IMR-90 (cell line): ENCODE results near the gene STAT4. TPM values are rescaled to one million over a fixed set of nuclear protein-coding genes. Genes with fewer than 3 reads are reported as not detected.

Experiments used
- ATAC-seq: fragments of 200-7000 bp; cut with Tn5 transposase; 2 replicates; pipeline ENCODE4 v1.9.1; 2020; ENCODE audit warnings: low read depth, mild to moderate bottlenecking, moderate library complexity
- BruUV-seq: library from RNA; stranded (reverse); fragments of 400-500 nt; replicated peaks from 2 replicates; lab custom pipeline; 2021; lab: Mats Ljungman, UMichigan
- CTCF ChIA-PET: fragments of 300-600 bp; formaldehyde crosslinking; extraction: SDS; loops from one replicate; lab custom pipeline; 2021; ENCODE audit warnings: antibody characterized with exemption; lab: Yijun Ruan, JAX
- POLR2A ChIA-PET: fragments of 300-600 bp; sonication (Branson Sonifier 250); formaldehyde crosslinking; loops from one replicate; lab custom pipeline; 2022; ENCODE audit warnings: antibody characterized with exemption; ENCODE audit not compliant: unreplicated experiment; lab: Charles Lee
- DNase-seq: peaks from one replicate; pipeline ENCODE4 v3.0.0; 2013
- H2AFZ ChIP-seq: replicated peaks from 2 replicates; pipeline ENCODE3; 2013; ENCODE audit warnings: low read length, mild to moderate bottlenecking; ENCODE audit not compliant: poor library complexity
- H2AK5ac ChIP-seq: 2 replicates; pipeline ENCODE4 v1.6.1; 2013; ENCODE audit warnings: low read depth, low read length, inconsistent platforms
- H2AK9ac ChIP-seq: replicated peaks from 2 replicates; pipeline ENCODE3; 2013; ENCODE audit warnings: mild to moderate bottlenecking, low read depth, low read length, moderate library complexity; ENCODE audit not compliant: poor library complexity
- H2BK120ac ChIP-seq: 2 replicates; pipeline ENCODE4 v1.6.1; 2013; ENCODE audit warnings: low read depth, low read length, inconsistent platforms
- H2BK15ac ChIP-seq: 3 replicates; pipeline ENCODE4 v1.6.1; 2013; ENCODE audit warnings: low read depth, low read length, inconsistent platforms
- H2BK20ac ChIP-seq: 2 replicates; pipeline ENCODE4 v1.6.1; 2013; ENCODE audit warnings: low read depth, mild to moderate bottlenecking, inconsistent platforms, low read length, moderate library complexity
- H2BK5ac ChIP-seq: 2 replicates; pipeline ENCODE4 v1.6.1; 2013; ENCODE audit warnings: mild to moderate bottlenecking, low read depth, low read length, inconsistent platforms; ENCODE audit not compliant: poor library complexity, severe bottlenecking
- H3K14ac ChIP-seq: replicated peaks from 2 replicates; pipeline ENCODE4 v1.6.1; 2013; ENCODE audit warnings: low read depth, low read length, inconsistent platforms
- H3K18ac ChIP-seq: 2 replicates; pipeline ENCODE4 v1.6.1; 2013; ENCODE audit warnings: low read depth, low read length, control low read depth
- H3K23ac ChIP-seq: 2 replicates; pipeline ENCODE4 v1.6.1; 2013; ENCODE audit warnings: low read depth, low read length, inconsistent platforms
- H3K27ac ChIP-seq: 2 replicates; pipeline ENCODE4 v1.5.1; 2013; ENCODE audit warnings: mild to moderate bottlenecking, control low read depth, low read length; ENCODE audit not compliant: insufficient read depth
- H3K27me3 ChIP-seq: 2 replicates; pipeline ENCODE4 v1.6.1; 2013; ENCODE audit warnings: low read length; ENCODE audit not compliant: control insufficient read depth, insufficient read depth
- H3K36me3 ChIP-seq: 2 replicates; pipeline ENCODE4 v1.6.1; 2013; ENCODE audit warnings: low read length, mixed read lengths; ENCODE audit not compliant: control insufficient read depth, insufficient read depth
- H3K4ac ChIP-seq: 2 replicates; pipeline ENCODE4 v1.6.1; 2013; ENCODE audit warnings: low read depth, low read length, inconsistent platforms
- H3K4me1 ChIP-seq: 2 replicates; pipeline ENCODE4 v1.6.1; 2013; ENCODE audit warnings: low read length, mixed read lengths; ENCODE audit not compliant: control insufficient read depth, insufficient read depth
- H3K4me2 ChIP-seq: 2 replicates; pipeline ENCODE4 v1.6.1; 2013; ENCODE audit warnings: low read depth, mild to moderate bottlenecking, control low read depth, low read length, moderate library complexity
- H3K4me3 ChIP-seq: 2 replicates; pipeline ENCODE4 v1.5.1; 2013; ENCODE audit warnings: low read depth, mild to moderate bottlenecking, control low read depth, low read length, moderate library complexity; ENCODE audit not compliant: insufficient read depth
- H3K56ac ChIP-seq: 2 replicates; pipeline ENCODE4 v1.6.1; 2013; ENCODE audit warnings: low read length, inconsistent platforms; ENCODE audit not compliant: insufficient read depth; ENCODE audit errors: extremely low read depth
- H3K79me1 ChIP-seq, 2 experiments: 2 replicates each; pipeline ENCODE4 v1.6.1; 2013; ENCODE audit warnings: low read length in 2 of 2, inconsistent platforms in 1 of 2, low read depth in 1 of 2
- H3K9ac ChIP-seq: 2 replicates; pipeline ENCODE4 v1.6.1; 2013; ENCODE audit warnings: low read depth, low read length, control low read depth
- H3K9me1 ChIP-seq: 2 replicates; pipeline ENCODE4 v1.6.1; 2013; ENCODE audit warnings: low read length, inconsistent platforms; ENCODE audit not compliant: insufficient read depth
- H3K9me3 ChIP-seq: 2 replicates; pipeline ENCODE4 v1.6.1; 2013; ENCODE audit warnings: low read length; ENCODE audit not compliant: control insufficient read depth, insufficient read depth
- H4K20me1 ChIP-seq: 2 replicates; pipeline ENCODE4 v1.6.1; 2013; ENCODE audit warnings: low read length, inconsistent platforms; ENCODE audit not compliant: insufficient read depth
- H4K5ac ChIP-seq: 2 replicates; pipeline ENCODE4 v1.6.1; 2013; ENCODE audit warnings: mild to moderate bottlenecking, low read depth, low read length, control low read depth
- H4K8ac ChIP-seq, 2 experiments: 2 replicates each; pipeline ENCODE4 v1.6.1; 2013; ENCODE audit warnings: low read depth in 2 of 2, low read length in 2 of 2, control low read depth in 1 of 2, inconsistent platforms in 1 of 2
- H4K91ac ChIP-seq: 2 replicates; pipeline ENCODE4 v1.6.1; 2013; ENCODE audit warnings: low read depth, low read length, inconsistent platforms; ENCODE audit not compliant: insufficient read depth
- BHLHE40 ChIP-seq: fragments of 150-350 bp; IDR thresholded peaks from 2 replicates; pipeline ENCODE4 v1.6.1; 2016; ENCODE audit warnings: mild to moderate bottlenecking, low read depth, low read length
- CEBPB ChIP-seq: IDR thresholded peaks from 2 replicates; pipeline ENCODE4 v1.6.1; 2012; ENCODE audit warnings: low read depth, low read length, improper control_type of control experiment
- RAD21 ChIP-seq: IDR thresholded peaks from 2 replicates; pipeline ENCODE4 v1.6.1; 2012; ENCODE audit warnings: low read length, improper control_type of control experiment
- WGBS, 2 experiments: methylation state at CpG; one replicate each; pipeline versions ENCODE4 v1.1.5 to v1.1.7; 2013; ENCODE audit warnings: missing lambda C conversion rate in 2 of 2; ENCODE audit not compliant: insufficient read length in 1 of 2; ENCODE audit errors: extremely low coverage in 2 of 2; 5-methylcytosine and 5-hydroxymethylcytosine counted together
- dilution Hi-C: fragments of 300-500 bp; cut with HindIII; formaldehyde crosslinking; loops from one replicate; pipeline ENCODE4 v1.14.3; 2018; ENCODE audit warnings: low sequenced_read_pairs; ENCODE audit not compliant: unreplicated experiment
- in situ Hi-C: fragments of 300-500 bp; cut with MboI; formaldehyde crosslinking; loops from 3 replicates; pipeline ENCODE4 v1.14.3; 2019; ENCODE audit warnings: low sequenced_read_pairs, inconsistent platforms, mixed read lengths
- intact Hi-C: fragments of 100-400 bp; cut with micrococcal nuclease; formaldehyde crosslinking; loops from 2 replicates; pipeline ENCODE4 v1.10.0; 2022
- polyA plus RNA-seq, 3 experiments: library from polyadenylated mRNA; depleted of rRNA; stranded (reverse); fragments of >200 nt; gene quantifications; 2 replicates each; pipeline ENCODE4 v1.2.3, GENCODE V29; 2012; ENCODE audit warnings: low replicate concordance in 1 of 3
- total RNA-seq: library from RNA; depleted of rRNA; stranded (reverse); fragments of >200 nt; gene quantifications from 2 replicates; pipeline ENCODE4 v1.2.3, GENCODE V29; 2012
- TF ChIP-seq, protein P1 (sequence below): conservative IDR thresholded peaks from 2 replicates; pipeline ENCODE4 v1.5.1; 2012; ENCODE audit warnings: mild to moderate bottlenecking, low read depth, low read length, improper control_type of control experiment

STAT4 gene
- total and polyA plus RNA-seq, 2 of the 4 experiments (the other 2 are of a cell fraction): 0.36 to 0.48 TPM

- Histone ChIP-seq H3K56ac (no peak overlapping the region), H2AK5ac (peak overlapping the region; percentile 17; the same call in 1 of the 2 replicates), H4K91ac (no peak overlapping the region), H2BK120ac (peak overlapping the region; percentile 46), H2BK5ac (no peak overlapping the region), H4K5ac (no peak overlapping the region), H3K4ac (no peak overlapping the region), H3K18ac (peak overlapping the region; percentile 24; the same call in 1 of the 2 replicates), H3K9me3 (no peaks in the 10 kb centered on the region), H4K20me1 (no peaks in the 10 kb centered on the region), H3K9me1 (peaks cover 8% of the 10 kb centered on the region), H3K27me3 (no peaks in the 10 kb centered on the region), H3K4me3 (no peak overlapping the region), H3K27ac (no peak overlapping the region), H3K4me1 (peaks cover 29% of the 10 kb centered on the region), H2BK20ac (0 out of 2 replicates have a peak overlapping the region, but pooled peaks have one; percentile 49), H3K9ac (no peak overlapping the region), H2AK9ac (no peak overlapping the region), H3K36me3 (no peaks in the 10 kb centered on the region), H3K4me2 (no peak overlapping the region), H3K23ac (no peak overlapping the region), H2AFZ (no peak overlapping the region), H3K14ac (peak overlapping the region; percentile 73; the same call in 1 of the 2 replicates), H4K8ac (no peak overlapping the region), H3K79me1 (no peaks in the 10 kb centered on the region; a peak in 1 of 4 replicates), H2BK15ac (no peak overlapping the region; the same call in 2 of the 3 replicates)
- no peak for TF ChIP-seq BHLHE40
- TF ChIP-seq RAD21: no peak
- peak; percentile 36; the same call in 1 of the 2 replicates for TF ChIP-seq CEBPB
- TF ChIP-seq, protein P1, sequence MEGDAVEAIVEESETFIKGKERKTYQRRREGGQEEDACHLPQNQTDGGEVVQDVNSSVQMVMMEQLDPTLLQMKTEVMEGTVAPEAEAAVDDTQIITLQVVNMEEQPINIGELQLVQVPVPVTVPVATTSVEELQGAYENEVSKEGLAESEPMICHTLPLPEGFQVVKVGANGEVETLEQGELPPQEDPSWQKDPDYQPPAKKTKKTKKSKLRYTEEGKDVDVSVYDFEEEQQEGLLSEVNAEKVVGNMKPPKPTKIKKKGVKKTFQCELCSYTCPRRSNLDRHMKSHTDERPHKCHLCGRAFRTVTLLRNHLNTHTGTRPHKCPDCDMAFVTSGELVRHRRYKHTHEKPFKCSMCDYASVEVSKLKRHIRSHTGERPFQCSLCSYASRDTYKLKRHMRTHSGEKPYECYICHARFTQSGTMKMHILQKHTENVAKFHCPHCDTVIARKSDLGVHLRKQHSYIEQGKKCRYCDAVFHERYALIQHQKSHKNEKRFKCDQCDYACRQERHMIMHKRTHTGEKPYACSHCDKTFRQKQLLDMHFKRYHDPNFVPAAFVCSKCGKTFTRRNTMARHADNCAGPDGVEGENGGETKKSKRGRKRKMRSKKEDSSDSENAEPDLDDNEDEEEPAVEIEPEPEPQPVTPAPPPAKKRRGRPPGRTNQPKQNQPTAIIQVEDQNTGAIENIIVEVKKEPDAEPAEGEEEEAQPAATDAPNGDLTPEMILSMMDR: no peak
- no TSS peak for BruUV-seq
- intact Hi-C loops: loop anchor here (5.0 to 10.0 kb wide), 5 partner anchors 65 to 517 kb away; no protein-coding TSS in a partner anchor
- DNase-seq: peak; percentile 67
- in situ Hi-C loops: loop anchor here (5.0 kb wide), 1 partner anchor 330 kb away; no protein-coding TSS in a partner anchor
- POLR2A ChIA-PET: no interaction called here
- no peak for ATAC-seq
- CTCF ChIA-PET: interaction anchor here (0.6 to 1.6 kb wide), 7 partner anchors 51 to 373 kb away, joined by 3 to 6 read pairs (median 3); no protein-coding TSS in a partner anchor
- WGBS, 2 experiments: no CpG with 5 or more reads among the region's 2 CpGs
- dilution Hi-C loops: no loop called here
Measured at GRCh38 chr2:191167766-191168165, 17.0 kb upstream of the STAT4 start.
